K562 (cell line): Measurements from ENCODE around the gene OGFR. TPM values are rescaled to one million over a fixed set of nuclear protein-coding genes. Genes with fewer than 3 reads are reported as not detected.

Source experiments
- BMI1 ChIP-seq: fragments of 150-350 bp; IDR thresholded peaks from 2 replicates; pipeline ENCODE4 v1.6.1; 2014; ENCODE audit warnings: low read length
- CBFA2T3 ChIP-seq: fragments of 450-650 bp; IDR thresholded peaks from 2 replicates; pipeline ENCODE4 v1.6.1; 2017
- CCAR2 ChIP-seq: fragments of 200-400 bp; formaldehyde crosslinking; IDR thresholded peaks from 2 replicates; pipeline ENCODE4 v1.6.1; 2017; ENCODE audit warnings: mild to moderate bottlenecking, low read depth, low read length
- CTCFL ChIP-seq: IDR thresholded peaks from 2 replicates; pipeline ENCODE4 v1.6.1; 2011; ENCODE audit warnings: borderline replicate concordance, low read depth, mild to moderate bottlenecking, moderate library complexity, low read length; ENCODE audit not compliant: insufficient read depth, poor library complexity, severe bottlenecking
- E2F1 ChIP-seq: sonication (generic); formaldehyde crosslinking; IDR thresholded peaks from 2 replicates; pipeline ENCODE4 v1.8.1; 2023; ENCODE audit warnings: mild to moderate bottlenecking, missing genetic modification reagents, moderate library complexity
- EHMT2 ChIP-seq: fragments of 450-650 bp; IDR thresholded peaks from 2 replicates; pipeline ENCODE4 v1.6.1; 2018; ENCODE audit warnings: antibody characterized with exemption
- ESRRB ChIP-seq: fragments of 250-450 bp; sonication (Bioruptor Pico); IDR thresholded peaks from 2 replicates; pipeline ENCODE4 v1.5.0; 2020; ENCODE audit warnings: mild to moderate bottlenecking, moderate library complexity, borderline replicate concordance
- FOS ChIP-seq: IDR thresholded peaks from 3 replicates; pipeline ENCODE4 v1.6.1; 2011; ENCODE audit not compliant: insufficient read length; ENCODE audit errors: extremely low read depth
- FOSL1 ChIP-seq: fragments of 200-800 bp; sonication (Bioruptor generic); conservative IDR thresholded peaks from 2 replicates; pipeline ENCODE4 v1.6.1; 2016; ENCODE audit warnings: missing genetic modification characterization, missing compliant biosample characterization
- FOXJ2 ChIP-seq: fragments of 200-800 bp; sonication (Bioruptor generic); IDR thresholded peaks from 2 replicates; pipeline ENCODE4 v1.6.1; 2016; ENCODE audit warnings: missing genetic modification characterization, missing compliant biosample characterization
- FOXJ3 ChIP-seq: sonication (generic); formaldehyde crosslinking; IDR thresholded peaks from 2 replicates; pipeline ENCODE4 v1.4.0; 2020; ENCODE audit warnings: mild to moderate bottlenecking, missing genetic modification reagents
- FOXP1 ChIP-seq: sonication (generic); formaldehyde crosslinking; IDR thresholded peaks from 2 replicates; pipeline ENCODE4 v1.8.0; 2022; ENCODE audit warnings: mild to moderate bottlenecking, missing genetic modification reagents
- GTF2A2 ChIP-seq: IDR thresholded peaks from 2 replicates; pipeline ENCODE4 v1.6.1; 2016; ENCODE audit warnings: mild to moderate bottlenecking, missing genetic modification characterization, missing compliant biosample characterization
- MEF2D ChIP-seq: conservative IDR thresholded peaks from 2 replicates; pipeline ENCODE4 v1.6.1; 2016; ENCODE audit warnings: low read depth, missing genetic modification characterization, missing compliant biosample characterization
- MYBL2 ChIP-seq, 2 experiments: fragments of 450-650 bp in 1 of 2; sonication (generic) in 1 of 2; formaldehyde crosslinking in 1 of 2; IDR thresholded peaks; 2 replicates each; pipeline versions ENCODE4 v1.6.1 to v1.8.1; 2017 to 2022; ENCODE audit warnings: borderline replicate concordance in 1 of 2, inconsistent platforms in 1 of 2, low read depth in 1 of 2, mild to moderate bottlenecking in 1 of 2, missing genetic modification reagents in 1 of 2, moderate library complexity in 1 of 2
- NR2C2 ChIP-seq, 2 experiments: fragments of 200-800 bp in 1 of 2; sonication (Bioruptor generic) in 1 of 2; sonication (generic) in 1 of 2; formaldehyde crosslinking in 1 of 2; IDR thresholded peaks; 2 replicates each; pipeline versions ENCODE4 v1.6.1 to v1.8.0; 2016 to 2022; ENCODE audit warnings: mild to moderate bottlenecking in 1 of 2, missing compliant biosample characterization in 1 of 2, missing genetic modification characterization in 1 of 2, missing genetic modification reagents in 1 of 2
- PHTF2 ChIP-seq: fragments of 250-450 bp; sonication (Bioruptor Pico); IDR thresholded peaks from 2 replicates; pipeline ENCODE4 v1.5.0; 2021; ENCODE audit warnings: mild to moderate bottlenecking
- SAFB2 ChIP-seq: fragments of 200-400 bp; formaldehyde crosslinking; IDR thresholded peaks from 2 replicates; pipeline ENCODE4 v1.6.1; 2018; ENCODE audit warnings: borderline replicate concordance, low read length, low read depth, moderate library complexity; ENCODE audit not compliant: severe bottlenecking
- ZNF124 ChIP-seq: sonication (generic); formaldehyde crosslinking; IDR thresholded peaks from 2 replicates; pipeline ENCODE4 v1.8.1; 2022; ENCODE audit warnings: missing genetic modification reagents
- ZNF311 ChIP-seq: fragments of 250-450 bp; sonication (Bioruptor Pico); IDR thresholded peaks from 2 replicates; pipeline ENCODE4 v1.4.0; 2020; ENCODE audit warnings: mild to moderate bottlenecking, moderate library complexity
- ZNF707 ChIP-seq: fragments of 250-450 bp; sonication (Bioruptor Pico); conservative IDR thresholded peaks from 2 replicates; pipeline ENCODE4 v1.8.0; 2022; ENCODE audit warnings: inconsistent platforms, mild to moderate bottlenecking, moderate library complexity
- ZNF766 ChIP-seq: fragments of 200-800 bp; sonication (Bioruptor generic); conservative IDR thresholded peaks from 2 replicates; pipeline ENCODE4 v1.6.1; 2016; ENCODE audit warnings: missing genetic modification characterization, missing compliant biosample characterization
- polyA plus RNA-seq, 8 experiments: library from polyadenylated mRNA; depleted of rRNA in 4 of 8; stranded (reverse) in 5 of 8; unstranded in 3 of 8; fragments of >200 nt; fragmentation: Nextera tagmentation in 2 of 8; fragmentation: Illumina TruSeq in 1 of 8; extraction: Ambion mirVana in 2 of 8; extraction: Trizol in 1 of 8; gene quantifications; 2 replicates each; pipeline versions ENCODE4 v1.2.1 to v1.2.3, GENCODE V29; 2011 to 2014; ENCODE audit warnings: inconsistent platforms in 1 of 8, missing spikeins in 1 of 8
- total RNA-seq, 7 experiments: library from RNA; depleted of rRNA in 6 of 7; stranded (reverse); fragments of >200 nt in 6 of 7; fragmentation: Illumina TruSeq in 2 of 7; extraction: Trizol in 2 of 7; gene quantifications; 2 replicates each; pipeline versions ENCODE4 v1.2.1 to v1.2.3, GENCODE V29; 2011 to 2021; ENCODE audit warnings: low replicate concordance in 1 of 7
- TF ChIP-seq, protein P1 (sequence below): fragments of 250-450 bp; sonication (Bioruptor Pico); IDR thresholded peaks from 2 replicates; pipeline ENCODE4 v1.5.0; 2021
- TF ChIP-seq, protein P2 (sequence below): fragments of 450-650 bp; conservative IDR thresholded peaks from 2 replicates; pipeline ENCODE4 v1.6.1; 2016; ENCODE audit warnings: missing genetic modification characterization, low read depth, mild to moderate bottlenecking, control low read depth, missing compliant biosample characterization
- TF ChIP-seq, protein P3 (sequence below): fragments of 250-450 bp; sonication (Bioruptor Pico); IDR thresholded peaks from 2 replicates; pipeline ENCODE4 v1.8.0; 2021; ENCODE audit warnings: moderate library complexity, mild to moderate bottlenecking, inconsistent platforms

The OGFR gene
- total and polyA plus RNA-seq, 9 of the 15 experiments (the other 6 are each of a cell fraction or from before 2014, with no cell fraction given) = 0.39 to 56.3 (median 17.5) TPM

DNA sequence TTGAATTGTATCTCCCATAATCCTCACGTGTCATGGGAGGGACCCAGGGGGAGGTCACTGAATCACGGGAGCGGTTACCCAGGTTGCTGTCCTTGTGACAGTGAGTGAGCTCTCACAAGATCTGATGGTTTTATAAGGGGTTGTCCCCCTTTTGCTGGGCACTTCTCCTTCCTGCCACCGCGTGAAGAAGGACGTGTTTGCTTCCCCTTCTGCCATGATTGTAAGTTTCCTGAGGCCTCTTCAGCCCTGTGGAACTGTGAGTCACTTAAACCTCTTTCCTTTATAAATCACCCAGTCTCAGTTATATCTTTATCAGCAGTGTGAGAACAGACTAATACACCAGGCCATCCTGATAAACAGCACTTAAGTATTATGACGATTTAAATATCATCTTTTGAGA is 17.3 kb upstream of the OGFR start (continued):
- TF ChIP-seq CTCFL = no peak
- no peak for TF ChIP-seq ZNF707 (CRISPR knock-in tag)
- no peak for TF ChIP-seq E2F1 (CRISPR knock-in tag)
- no peak for TF ChIP-seq CCAR2
- TF ChIP-seq, protein P1, sequence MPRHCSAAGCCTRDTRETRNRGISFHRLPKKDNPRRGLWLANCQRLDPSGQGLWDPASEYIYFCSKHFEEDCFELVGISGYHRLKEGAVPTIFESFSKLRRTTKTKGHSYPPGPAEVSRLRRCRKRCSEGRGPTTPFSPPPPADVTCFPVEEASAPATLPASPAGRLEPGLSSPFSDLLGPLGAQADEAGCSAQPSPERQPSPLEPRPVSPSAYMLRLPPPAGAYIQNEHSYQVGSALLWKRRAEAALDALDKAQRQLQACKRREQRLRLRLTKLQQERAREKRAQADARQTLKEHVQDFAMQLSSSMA = no peak
- TF ChIP-seq CBFA2T3 = 0 out of 2 replicates have a peak, but pooled peaks have one; percentile 12
- TF ChIP-seq MEF2D = no peak
- TF ChIP-seq NR2C2 (CRISPR knock-in tag; IDR thresholded peaks at IDR 0.05) = no peak
- no peak for TF ChIP-seq NR2C2 (tag; IDR thresholded peaks at IDR 0.05)
- no peak for TF ChIP-seq BMI1
- TF ChIP-seq ZNF311 (CRISPR knock-in tag) = no peak
- TF ChIP-seq FOXJ3 (CRISPR knock-in tag) = no peak
- no peak for TF ChIP-seq FOS
- TF ChIP-seq MYBL2 (IDR thresholded peaks at IDR 0.05; ENCODE audit: low read depth) = no peak
- TF ChIP-seq MYBL2 (CRISPR knock-in tag; IDR thresholded peaks at IDR 0.05; ENCODE audit: borderline replicate concordance) = no peak
- no peak for TF ChIP-seq GTF2A2 (tag)
- no peak for TF ChIP-seq PHTF2
- no peak for TF ChIP-seq EHMT2
- TF ChIP-seq ESRRB (CRISPR knock-in tag) = no peak
- TF ChIP-seq, protein P2, sequence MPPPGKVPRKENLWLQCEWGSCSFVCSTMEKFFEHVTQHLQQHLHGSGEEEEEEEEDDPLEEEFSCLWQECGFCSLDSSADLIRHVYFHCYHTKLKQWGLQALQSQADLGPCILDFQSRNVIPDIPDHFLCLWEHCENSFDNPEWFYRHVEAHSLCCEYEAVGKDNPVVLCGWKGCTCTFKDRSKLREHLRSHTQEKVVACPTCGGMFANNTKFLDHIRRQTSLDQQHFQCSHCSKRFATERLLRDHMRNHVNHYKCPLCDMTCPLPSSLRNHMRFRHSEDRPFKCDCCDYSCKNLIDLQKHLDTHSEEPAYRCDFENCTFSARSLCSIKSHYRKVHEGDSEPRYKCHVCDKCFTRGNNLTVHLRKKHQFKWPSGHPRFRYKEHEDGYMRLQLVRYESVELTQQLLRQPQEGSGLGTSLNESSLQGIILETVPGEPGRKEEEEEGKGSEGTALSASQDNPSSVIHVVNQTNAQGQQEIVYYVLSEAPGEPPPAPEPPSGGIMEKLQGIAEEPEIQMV = no peak
- TF ChIP-seq ZNF124 (CRISPR knock-in tag) = no peak
- peak; percentile 96 for TF ChIP-seq ZNF766
- no peak for TF ChIP-seq FOXP1
- TF ChIP-seq, protein P3, sequence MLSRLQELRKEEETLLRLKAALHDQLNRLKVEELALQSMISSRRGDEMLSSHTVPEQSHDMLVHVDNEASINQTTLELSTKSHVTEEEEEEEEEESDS = no peak
- TF ChIP-seq SAFB2 = no peak
- TF ChIP-seq FOSL1 (tag) = peak; percentile 52
- no peak for TF ChIP-seq FOXJ2 (tag)
